Activated T-cell treated with anti-CD3 and anti-CD28 coated beads, Interleukin-2, amount 50 U/mL, for 1 hour (primary cell): ENCODE data around the gene PI4KA.
"Not testable (repeated sequence)": the region's sequence is repeated elsewhere in the genome, so short reads cannot be mapped to it uniquely, and the experiment has no call there.

Experiments used
- DNase-seq: peaks from one replicate; pipeline ENCODE4 v3.0.0-alpha.2; 2020

Gene PI4KA

DNA sequence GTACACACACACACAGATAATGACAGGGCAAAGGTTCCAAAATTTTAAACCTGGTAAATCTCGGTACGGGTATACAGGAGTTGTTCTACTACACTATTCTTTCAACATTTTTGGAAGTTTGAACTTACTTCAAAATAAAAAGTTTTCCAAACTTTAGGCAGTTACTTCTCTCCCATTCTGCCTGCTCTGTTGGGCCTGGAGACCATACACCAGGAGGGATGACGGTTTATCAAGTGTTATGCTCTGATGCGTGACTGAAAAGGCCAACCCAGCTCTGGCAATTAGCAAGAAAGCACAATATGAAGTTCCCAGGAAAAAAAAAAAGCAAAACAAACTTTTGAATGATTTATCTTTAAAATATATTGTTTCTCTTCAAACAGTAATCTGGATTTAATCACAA is 83.7 kb downstream of the PI4KA start:
- DNase-seq: no peak

DNA sequence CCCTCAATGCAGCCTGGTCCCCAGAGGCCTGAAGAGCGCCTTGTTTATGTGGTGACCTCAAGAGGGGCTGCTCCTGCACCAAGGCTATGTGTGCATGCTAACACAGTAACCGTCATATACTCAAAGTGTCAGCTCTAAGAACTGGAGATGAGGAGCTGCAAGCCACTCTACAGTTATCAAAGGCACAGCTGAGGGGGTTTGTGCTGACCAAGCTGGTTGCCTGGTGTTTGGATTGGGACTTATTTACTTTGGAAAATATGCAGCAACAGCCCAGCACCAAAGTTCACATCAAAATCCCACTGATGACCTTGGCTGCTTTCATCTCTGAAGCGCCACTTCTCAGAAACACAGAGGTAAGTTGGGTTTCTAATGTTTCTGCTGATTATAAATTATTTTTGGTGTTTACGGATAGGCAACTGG is 84.8 kb downstream of the PI4KA start, which contains the start of gene SERPIND1:
Gene SERPIND1, plus strand, starts transcription at position 321 of the 420 bp plus-strand sequence. CDS start 5,200 bp downstream, outside the sequence.
- no peak for DNase-seq

DNA sequence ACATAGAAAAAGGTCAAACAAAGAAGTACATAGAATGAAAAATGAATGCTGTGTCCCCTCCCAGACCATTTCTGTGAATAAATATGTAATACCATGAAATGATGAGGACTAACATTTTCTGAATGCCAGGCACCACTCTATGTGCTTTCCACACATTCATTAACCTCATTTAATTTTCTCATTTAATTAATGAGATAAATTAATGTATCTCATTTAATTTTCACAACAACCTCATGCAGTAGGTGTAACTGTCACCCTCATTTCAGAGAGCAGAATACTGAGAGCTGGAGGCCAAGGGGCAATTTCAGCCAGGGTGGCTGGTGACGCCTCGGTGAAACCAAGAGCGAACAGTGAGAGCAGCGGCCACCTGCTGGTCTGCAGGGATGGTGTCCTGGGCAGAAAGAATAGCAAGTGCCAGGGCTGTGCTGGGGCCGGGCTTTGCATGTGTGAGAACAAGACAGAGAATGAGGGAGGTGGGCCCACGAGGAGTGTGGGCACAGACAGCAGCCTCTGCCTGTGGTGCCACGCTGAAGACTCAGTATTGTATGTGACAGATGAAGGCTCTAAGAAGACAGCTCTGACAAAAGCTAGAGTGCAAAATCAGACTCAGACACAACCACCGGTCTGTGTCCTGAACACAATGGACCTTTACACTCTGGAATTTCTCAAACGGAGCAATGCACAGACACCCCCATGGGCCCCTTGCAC is 86.5 kb downstream of the PI4KA start:
- no peak for DNase-seq

DNA sequence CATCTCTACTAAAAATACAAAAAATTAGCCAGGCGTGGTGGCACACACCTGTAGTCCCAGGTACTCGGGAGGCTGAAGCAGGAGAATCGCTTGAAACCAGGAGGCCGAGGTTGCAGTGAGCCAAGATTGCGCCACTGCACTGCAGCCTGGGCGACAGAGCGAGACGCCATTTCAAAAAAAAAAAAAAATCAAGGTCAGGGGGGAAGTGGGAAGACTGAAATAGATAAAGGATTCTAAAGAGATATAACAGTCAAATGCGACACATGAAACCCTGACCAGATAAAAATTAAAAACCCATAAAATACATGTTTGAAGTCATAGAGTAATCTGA is 89.2 kb downstream of the PI4KA start:
- not testable (repeated sequence) for DNase-seq

DNA sequence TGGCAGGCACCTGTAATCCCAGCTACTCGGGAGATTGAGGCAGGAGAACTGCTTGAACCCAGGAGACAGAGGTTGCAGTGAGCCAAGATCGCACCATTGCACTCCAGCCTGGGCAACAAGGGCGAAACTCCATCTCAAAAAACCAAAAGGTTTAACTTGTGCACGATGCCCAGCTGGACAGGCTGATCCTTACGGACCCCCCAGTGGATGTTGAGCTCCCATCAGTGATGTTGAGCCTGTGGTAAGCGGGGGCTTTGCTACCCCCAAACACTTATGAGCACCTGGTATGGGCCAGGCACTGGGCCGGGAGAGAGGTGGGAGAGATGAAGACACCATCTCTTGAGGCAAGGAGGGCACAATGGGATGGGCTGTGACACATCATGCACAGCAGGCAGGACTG is 92.1 kb downstream of the PI4KA start:
- no peak for DNase-seq

DNA sequence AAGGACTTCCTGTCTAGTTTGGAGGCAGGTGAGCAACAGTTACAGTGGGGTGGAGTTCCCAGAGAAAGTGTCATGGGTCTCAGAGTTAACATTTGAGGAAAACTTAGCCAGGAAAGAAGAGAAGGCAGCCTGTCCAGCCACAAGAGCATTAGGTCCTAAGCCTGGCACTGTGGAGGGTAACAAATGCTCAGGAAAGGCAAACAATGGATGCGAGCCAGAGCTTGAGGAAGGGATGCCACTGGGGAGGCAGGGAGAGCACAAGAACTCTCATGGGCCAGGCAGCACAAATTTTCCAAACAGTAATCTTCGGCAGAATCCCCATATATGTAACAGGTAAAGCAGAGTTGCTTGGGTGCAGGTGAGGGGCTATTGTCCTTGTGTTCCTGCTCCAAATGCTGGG is 92.7 kb downstream of the PI4KA start:
- no peak for DNase-seq

DNA sequence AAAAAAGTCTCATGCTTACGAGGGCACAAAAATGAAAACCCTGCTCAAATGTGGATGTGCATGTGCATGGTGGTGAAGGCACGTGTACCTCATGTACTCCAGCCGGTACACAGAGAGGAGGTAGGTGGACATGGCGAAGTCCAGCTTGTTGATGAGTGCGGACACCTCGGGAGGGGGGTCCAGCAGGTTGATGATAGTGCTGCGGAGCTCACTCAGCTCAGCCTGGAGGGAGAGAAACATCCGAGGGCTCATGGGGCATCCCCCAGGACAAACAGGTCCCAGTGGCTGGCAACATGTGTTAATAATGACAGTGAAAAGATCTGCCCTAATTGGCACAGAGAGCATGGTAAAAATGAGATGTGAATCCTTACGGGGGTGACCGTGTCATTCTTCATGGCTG is 93.9 kb downstream of the PI4KA start:
- DNase-seq: no peak

DNA sequence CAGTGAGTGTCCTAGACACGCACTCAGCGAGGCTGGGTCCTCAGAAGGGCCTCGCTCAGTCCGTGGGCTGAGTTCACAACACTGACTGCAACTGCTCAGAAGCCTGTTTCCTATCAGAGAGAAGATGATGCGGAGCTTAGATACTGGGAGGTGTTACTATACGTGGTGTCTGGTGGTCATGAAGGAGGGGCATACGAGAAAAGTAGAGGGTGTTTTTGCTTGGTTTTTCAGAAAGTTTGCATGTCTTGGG is 94.2 kb downstream of the PI4KA start:
- DNase-seq: no peak

DNA sequence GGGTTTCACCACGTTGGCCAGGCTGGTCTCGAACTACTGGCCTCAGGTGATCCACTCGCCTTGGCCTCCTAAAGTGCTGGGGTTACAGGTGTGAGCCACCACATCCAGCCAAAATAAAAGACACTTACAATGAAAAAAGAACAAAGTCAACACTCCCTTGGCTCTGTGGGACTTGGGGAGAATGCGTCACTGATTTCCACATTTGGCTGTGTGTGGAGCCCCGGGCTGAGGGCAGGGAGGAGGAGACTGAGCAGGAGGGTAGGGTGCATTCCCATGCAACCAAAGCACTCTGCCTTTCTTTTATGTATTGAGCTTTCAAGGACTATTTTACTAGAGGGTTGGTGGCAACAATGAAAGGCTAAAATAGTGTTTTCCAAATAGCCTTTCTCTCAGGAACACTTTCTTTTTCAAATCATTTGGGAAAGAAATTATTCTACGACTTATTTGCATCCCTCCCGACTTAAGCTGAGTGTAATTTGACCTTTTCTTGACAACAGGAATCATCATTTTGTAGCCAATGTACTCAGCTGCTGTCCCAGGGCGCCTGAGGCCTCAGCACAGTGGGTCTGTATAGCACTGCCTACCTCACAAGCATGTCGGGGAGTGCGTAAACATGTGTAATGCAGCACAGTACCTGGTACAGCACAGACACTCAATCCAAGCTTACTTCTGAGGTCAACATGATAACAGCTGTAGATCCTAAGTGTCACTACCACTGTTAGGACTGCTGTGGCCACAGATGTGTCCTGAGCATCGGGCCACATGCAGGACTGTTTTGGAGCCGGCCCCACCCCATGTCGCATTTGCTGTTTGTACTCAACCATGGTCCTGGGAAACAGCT is 94.8 kb downstream of the PI4KA start:
- DNase-seq: no peak

DNA sequence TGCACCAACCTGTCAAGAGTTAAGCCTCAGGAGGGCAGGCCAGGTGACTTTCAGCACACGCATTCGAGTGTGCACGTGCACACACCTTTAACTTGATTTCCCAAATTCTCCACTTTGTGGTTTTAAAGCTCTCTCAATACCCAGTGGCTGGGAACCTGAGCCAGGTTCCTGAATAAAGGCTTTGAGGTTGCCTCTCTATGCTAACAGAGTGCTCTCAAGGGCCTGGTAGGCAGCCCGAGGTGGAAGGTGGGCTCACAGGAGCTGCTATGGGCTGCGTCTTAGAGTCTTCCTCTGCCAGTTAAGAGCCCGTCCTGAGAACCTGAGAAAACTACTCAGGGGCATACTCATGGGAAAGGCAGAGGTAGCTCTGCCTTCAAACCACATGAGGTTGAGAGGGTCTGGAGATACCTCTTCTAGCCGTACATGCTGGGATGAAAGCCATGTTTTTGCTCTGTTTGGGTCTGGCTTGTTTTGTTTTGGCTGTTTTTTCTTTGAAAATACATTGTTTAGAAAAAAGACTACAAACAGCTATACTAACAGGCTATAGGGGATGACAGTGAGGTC is 96.3 kb downstream of the PI4KA start:
- no peak for DNase-seq

DNA sequence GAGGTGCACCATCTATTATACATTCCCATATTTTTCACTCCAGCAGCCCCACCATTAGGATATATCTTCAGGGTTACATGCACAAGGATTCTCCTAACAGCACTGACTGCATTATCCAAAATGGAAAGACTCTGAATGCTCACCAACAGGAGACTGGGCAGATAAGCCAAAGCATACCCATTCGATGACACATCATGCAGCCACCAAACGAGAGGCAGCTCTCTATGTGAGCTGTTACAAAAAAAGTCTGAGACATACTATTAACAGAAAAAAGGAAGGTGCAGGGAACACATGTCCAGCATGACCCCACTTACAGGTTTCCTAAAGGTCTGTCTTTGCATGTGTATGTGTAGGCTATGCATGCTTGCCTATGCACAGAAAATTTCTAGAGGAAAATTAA is 97.1 kb downstream of the PI4KA start:
- no peak for DNase-seq

DNA sequence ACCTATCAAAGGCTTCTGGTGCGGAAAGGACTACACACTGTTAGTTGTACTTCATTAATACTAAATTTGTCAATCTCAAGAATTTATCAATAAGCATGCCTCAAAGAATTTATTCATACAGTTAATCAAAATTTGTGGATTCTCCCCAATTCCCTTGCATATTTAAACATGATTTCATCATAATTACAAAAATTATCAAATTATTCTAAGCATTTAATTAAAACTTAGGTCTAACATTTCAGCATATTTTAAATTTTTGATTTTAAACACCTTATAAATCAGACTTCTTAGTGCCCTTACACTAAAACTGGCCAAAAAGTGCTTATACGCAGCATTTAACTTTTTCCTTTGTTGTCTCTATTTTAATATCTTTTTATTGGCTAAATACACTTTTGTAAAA is 98.5 kb downstream of the PI4KA start:
- DNase-seq: no peak

DNA sequence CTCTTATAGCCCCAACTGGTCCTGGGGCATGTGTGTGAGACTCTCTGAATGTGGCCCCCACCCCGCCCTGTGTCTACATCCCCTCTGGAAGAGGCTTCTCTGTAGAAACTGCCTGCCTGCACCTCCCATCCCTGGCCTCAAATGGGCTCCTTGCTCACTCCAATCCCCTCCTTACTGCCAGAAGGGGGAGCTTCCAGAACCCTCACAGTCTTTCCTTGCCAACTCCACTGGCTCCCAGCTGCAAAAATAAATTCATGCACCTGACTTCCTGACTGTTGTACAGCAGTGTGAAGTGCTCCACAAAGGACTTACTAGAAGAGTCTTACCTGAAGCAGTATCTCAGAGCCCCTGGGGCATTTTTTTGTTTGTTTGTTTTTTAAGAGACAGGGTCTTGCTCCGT is 99.9 kb downstream of the PI4KA start:
- DNase-seq: no peak

DNA sequence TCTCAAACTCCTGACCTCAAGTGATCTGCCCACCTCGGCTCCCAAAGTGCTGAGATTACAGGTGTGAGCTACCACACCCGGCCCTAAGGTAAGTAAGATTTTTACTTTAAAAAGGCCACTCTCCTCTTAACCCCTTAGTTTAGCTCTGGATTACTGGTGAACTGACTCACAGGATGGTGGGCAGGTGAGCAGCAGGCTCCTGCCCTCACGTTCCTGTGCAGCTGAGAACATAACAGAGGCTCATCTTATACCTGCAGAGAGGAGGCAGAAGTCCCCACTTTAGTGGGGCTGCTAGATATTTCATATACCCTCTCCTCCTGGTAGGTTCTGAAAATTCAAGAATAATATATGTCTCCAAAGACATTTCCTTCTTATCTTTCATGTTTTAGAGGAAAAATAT is 101.8 kb downstream of the PI4KA start:
- no peak for DNase-seq

DNA sequence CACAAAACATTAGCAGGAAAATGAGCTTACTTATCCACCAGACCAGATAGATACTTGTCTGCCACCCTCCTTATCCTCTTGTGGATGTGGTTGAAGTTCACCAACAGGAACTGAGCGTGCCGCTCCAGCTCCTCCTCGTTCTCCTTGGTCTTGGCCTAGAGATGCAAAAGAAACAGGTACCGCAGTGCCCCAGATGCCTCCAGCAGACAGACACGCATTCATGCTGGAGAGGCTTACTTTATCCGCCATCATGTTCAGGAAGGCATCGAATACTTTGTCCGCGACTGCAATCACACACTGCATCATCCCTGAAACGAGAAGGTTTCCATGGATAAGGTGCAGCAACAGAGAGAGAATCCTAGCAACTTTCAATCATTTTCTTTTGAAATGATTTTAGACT is 105.7 kb downstream of the PI4KA start:
- DNase-seq: no peak

DNA sequence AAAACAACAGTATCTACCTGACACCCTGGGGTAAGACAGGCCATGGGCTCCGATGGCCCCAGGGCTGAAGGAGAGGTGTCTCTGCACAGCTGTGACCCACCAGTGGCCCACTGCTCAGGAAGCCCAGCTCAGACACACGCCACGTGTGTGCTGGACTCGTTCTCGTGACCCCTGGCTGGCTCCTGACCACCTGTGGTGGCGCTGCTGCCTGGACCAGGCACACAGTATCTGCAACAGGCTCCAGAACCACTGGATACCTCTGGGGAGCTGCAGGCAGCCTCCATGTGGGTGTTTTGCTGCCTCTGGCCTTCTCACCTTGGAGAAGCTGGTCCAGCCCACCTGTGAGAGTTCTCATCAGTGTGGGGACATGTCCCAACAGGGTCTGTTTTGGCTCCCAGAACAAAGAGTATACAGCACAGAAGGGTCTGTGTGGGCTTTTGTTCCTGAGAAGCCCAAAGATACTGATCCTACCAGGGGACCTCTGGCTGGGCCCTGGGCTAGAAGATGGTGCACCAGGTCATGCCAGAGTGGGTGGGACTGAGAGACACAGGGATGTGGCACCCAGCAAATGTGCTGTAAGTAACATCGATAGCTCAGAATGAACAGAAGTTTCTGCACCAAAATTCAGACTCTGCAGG is 106.4 kb downstream of the PI4KA start:
- DNase-seq: no peak

DNA sequence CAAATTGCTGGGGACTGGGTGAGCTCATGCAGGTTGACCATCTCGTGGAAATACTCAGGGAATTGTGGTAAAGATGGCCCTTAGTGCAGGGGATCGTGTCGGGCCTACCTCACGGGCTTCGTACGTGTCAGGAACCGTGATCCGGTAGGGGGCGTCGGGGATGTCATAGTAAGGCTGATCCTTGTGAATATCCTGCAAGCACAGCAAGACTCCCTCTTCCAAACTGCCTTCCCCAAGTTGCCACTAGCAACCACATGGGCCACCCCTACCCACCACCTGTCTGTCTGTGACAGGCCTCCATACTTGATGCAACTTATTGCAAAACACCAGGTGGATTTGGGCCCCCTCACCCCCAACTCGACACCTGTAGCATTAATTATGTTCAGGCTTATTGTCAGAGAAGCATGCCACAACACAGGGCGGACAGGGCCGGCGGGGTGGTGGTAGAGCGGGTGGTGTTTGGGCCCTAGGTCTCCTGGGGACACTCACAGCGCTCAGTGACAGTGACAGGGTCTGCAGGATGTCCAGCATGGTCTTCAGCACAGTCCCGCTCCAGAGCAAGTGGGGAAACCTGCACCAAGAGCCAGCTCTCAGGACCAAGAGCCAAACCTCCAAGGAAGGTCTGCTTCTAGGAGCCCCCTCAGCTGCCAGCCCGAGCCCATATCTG is 107.3 kb downstream of the PI4KA start:
- DNase-seq: no peak

DNA sequence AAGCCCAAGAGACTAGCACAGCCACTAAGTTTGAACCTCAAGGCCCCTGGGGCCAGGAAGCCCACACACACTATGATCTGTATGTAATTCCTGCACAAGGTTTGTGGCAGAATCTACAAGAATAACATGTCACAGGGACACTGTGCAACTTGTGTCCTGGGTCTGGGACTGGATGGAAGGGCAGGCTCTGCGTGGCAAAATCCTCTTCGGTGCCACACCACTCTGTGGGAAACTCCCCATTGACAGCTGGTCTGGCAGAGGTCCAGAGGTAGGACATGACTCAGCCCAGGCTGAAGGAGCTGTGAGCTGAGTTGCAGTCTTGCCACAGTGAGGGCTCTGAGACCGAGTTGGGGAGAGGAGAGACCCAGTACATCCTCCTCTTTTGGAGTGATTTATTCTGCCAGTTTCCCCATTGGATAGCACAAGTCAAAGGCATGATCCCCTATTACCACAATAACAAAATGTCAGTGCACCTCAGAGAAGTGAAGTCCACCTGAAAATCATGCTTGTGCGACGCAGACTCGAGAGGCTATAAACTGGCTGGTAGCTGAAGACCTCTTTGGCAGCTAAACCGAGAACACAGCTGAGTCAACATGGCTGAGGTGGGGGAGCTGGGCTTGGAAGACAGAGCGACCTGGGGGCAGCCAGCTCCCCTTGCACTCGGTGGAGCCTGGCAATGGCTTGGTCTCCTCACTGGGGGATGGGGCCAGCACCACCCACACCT is 108.0 kb downstream of the PI4KA start:
- no peak for DNase-seq

DNA sequence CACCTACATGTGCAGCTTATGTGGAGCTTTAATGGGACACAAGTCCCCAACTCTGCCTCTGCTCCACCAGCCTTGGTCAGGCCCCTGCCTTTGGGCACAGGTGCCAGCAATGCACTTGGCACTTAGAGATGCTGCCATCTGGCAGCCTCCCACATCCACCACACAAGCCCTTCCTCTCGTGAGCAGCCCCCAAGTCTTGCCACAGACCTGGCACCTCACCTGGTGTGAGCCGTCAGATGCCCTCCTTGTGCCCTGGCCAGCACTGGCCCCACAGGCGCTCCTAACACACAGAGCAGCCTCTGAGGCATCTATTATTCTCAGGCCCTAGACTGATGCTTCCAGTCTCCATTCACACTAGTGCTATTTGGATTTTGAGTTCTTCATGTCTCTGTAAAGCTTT is 109.2 kb downstream of the PI4KA start:
- no peak for DNase-seq

DNA sequence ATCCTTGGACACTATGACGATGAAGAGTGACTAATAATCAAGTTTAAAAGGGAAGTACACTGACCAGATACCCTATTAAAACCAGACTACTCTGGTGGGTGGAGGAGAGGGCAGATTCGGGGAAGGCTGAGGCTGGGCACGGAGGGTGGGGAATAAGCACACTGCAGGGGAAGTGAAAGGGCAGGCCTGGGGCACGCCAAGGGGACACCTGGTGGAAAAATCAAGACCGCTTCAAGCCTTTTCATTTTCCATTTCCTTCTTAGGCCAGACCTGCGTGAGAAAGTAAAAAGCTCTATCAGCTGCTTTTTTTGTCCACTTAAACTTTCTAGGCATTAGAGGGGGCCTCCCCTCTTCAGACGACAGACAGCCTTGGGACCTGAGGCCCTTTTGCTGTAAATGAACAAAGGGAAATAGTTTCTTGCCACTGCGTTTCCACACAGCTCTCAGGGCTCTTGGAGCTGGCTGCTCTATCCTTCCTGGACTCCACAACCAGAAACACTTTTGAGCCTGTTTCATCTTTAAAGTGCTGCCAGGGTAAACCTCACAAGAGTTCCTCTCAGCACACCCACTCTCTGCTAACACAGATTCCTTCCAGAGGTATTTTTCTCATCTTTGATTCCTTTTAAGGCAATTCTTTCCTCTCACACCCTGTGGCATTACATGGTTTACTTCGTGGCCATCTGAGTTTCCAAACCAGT is 109.7 kb downstream of the PI4KA start:
- no peak for DNase-seq

DNA sequence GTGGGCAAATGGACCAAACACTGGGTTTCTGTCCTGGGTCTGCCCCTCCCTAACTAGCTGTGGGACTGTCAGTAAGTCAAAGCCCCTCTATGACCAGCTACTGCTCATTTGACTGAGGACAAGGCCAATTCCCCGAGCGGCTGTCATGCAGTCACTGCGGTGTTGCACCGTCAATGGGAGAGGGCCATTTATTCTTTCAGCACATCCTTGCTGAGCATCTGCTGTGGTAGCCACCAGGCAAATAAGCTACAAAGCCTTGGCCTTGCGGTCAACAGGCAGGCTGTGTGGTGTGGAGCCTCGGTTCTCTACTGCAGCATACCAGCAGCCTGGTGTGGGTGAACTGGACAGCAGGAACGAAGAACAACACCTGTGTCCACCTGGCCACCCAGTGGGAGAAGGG is 110.5 kb downstream of the PI4KA start:
- no peak for DNase-seq

DNA sequence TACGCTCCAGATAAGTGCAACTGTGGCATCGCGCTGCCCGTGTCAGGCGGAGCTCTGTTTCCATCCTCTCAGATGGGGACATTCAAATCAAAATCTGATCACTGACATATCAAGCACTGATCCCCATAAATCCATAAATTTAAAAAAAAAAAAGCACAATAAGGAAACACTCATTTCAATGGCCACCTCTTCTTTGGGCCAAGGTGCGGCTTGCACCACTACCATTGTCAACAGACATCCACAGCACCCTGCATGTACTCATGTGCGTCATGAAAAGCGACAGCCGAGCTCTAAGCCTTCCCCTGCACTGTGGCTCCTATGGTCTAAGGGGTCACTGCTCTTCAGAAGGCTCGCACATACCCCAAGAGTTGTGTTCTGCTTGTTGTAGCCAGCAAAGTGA is 111.4 kb downstream of the PI4KA start:
- no peak for DNase-seq
